SIG-M5 (cell line): Measurements from ENCODE around the gene SLC36A3.
"Not testable (repeated sequence)": the region's sequence is repeated elsewhere in the genome, so short reads cannot be mapped to it uniquely, and the experiment has no call there.

ENCODE experiments used
- DNase-seq: peaks from one replicate; lab custom pipeline; 2025; lab: John Stamatoyannopoulos, UW

SLC36A3 gene

GRCh38 chr5:151259931-151260330 is 43.6 kb downstream of the SLC36A3 start:
- no peak for DNase-seq

- no peak for DNase-seq
These were observed 44.8 kb downstream of the SLC36A3 start for GRCh38 chr5:151258816-151259215.

GRCh38 chr5:151258201-151258611 is 45.4 kb downstream of the SLC36A3 start:
- no peak for DNase-seq

GRCh38 chr5:151257731-151258181 is 45.8 kb downstream of the SLC36A3 start:
- no peak for DNase-seq

- no peak for DNase-seq
These were observed 47.8 kb downstream of the SLC36A3 start for GRCh38 chr5:151255621-151256286.

GRCh38 chr5:151254990-151255389 is 48.6 kb downstream of the SLC36A3 start:
- not testable (repeated sequence) for DNase-seq

- DNase-seq = no peak
These were observed 49.0 kb downstream of the SLC36A3 start for GRCh38 chr5:151254556-151254955.

- DNase-seq = no peak
These were observed 50.0 kb downstream of the SLC36A3 start for GRCh38 chr5:151253605-151253950.

GRCh38 chr5:151252762-151253604 is 50.6 kb downstream of the SLC36A3 start, which contains the start of gene GM2A:
TSS of gene GM2A (plus strand) at chr5:151253185. CDS start at chr5:151253217, 32 bp downstream.
- peak; percentile 98 for DNase-seq

GRCh38 chr5:151251621-151252020 is 51.9 kb downstream of the SLC36A3 start:
- no peak for DNase-seq

GRCh38 chr5:151251001-151251551 is 52.5 kb downstream of the SLC36A3 start:
- DNase-seq = no peak

GRCh38 chr5:151250346-151251000 is 53.1 kb downstream of the SLC36A3 start:
- DNase-seq = no peak

GRCh38 chr5:151249281-151249680 is 54.3 kb downstream of the SLC36A3 start:
- DNase-seq = no peak

GRCh38 chr5:151248651-151249050 is 54.9 kb downstream of the SLC36A3 start:
- DNase-seq = no peak

GRCh38 chr5:151245680-151246219 is 57.8 kb downstream of the SLC36A3 start:
- no peak for DNase-seq

GRCh38 chr5:151244206-151244605 is 59.4 kb downstream of the SLC36A3 start:
- DNase-seq = no peak

- no peak for DNase-seq
These were observed 60.0 kb downstream of the SLC36A3 start for GRCh38 chr5:151243564-151243963.

- DNase-seq = no peak
These were observed 60.4 kb downstream of the SLC36A3 start for GRCh38 chr5:151243127-151243526.

GRCh38 chr5:151240924-151241635 is 62.5 kb downstream of the SLC36A3 start:
- DNase-seq = no peak

GRCh38 chr5:151240268-151240835 is 63.2 kb downstream of the SLC36A3 start:
- DNase-seq = not testable (repeated sequence)

- no peak for DNase-seq
These were observed 64.2 kb downstream of the SLC36A3 start for GRCh38 chr5:151239237-151239861.
